HG02759 (cell line): ENCODE data around the gene VSTM2B.
A peak's percentile ranks its signal among the peaks of the same experiment; 100 is the strongest.

Experiments
- ATAC-seq: cut with Tn5 transposase; IDR thresholded peaks from one replicate; pipeline ENCODE4 v1.9.1; 2021; ENCODE audit warnings: mild to moderate bottlenecking, moderate library complexity; ENCODE audit not compliant: unreplicated experiment

Gene VSTM2B

GRCh38 chr19:29515233-29515619 is 10.6 kb upstream of the VSTM2B start:
- no peak for ATAC-seq

- ATAC-seq = no peak
Observed at GRCh38 chr19:29515706-29516357, 10.0 kb upstream of the VSTM2B start.

DNA sequence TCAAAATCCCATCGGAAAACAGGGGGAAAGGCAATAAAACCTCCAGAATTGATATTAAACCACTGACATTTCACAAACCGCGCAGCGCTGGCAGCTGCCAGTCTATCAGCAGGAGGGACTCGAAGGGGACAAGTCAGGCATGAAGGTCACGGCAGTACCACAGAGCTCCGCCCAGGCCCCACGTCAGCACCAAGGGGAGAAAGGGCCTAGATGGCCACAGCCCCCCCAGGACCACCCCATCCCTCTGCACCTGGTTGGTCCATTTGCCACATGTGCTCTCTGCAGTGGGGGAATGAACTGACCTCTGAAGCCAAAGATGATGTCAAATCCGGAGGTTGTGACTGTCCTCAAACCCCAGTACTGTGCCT is 9.5 kb upstream of the VSTM2B start:
- ATAC-seq = no peak

DNA sequence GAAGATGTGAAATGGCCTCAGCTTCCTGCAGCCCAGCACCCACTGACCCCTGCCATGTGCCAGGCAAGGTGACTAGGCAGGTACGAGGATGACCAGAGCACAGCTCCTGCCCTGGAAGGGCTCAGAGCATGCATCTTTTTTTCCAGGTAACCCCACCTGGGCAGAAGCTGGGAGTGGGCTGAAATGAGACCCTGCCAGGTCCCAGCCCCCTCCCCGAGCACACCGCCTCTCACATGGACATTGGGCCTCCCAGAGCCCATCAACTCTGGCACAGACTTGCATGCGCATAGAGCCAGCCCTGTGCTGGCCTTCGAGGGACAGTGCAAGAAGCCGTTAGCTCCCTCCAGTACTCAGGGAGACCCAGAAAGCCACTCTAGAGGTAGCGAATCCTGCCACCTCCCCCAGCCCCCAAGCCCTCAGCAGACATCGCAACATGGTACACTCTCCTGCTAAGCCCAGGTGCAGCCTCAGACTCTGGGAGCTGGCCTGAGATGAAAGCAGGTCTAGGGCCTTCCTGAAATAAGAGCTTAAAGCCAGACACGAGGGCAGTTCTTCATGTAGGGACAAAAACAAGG is 8.9 kb upstream of the VSTM2B start:
- ATAC-seq = no peak

DNA sequence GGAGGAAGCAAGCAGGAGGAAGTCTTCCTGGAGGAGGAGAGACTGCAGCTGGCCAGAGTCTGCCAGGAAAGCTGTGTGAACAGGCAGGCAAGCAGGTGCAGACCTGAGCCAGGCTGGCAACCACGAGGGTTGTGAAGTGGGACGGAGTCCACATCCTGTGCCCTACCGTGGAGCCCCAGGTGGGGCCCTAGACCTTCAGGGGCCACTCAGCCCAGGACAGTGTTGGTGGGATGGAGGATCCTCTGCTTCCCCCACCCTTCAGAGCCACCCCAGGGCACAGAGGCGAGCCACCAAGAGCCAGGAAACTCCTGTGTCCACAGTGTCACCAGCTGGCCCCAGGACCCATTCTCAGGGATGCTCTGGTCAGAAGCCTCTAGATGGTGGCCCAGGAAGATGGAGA is 8.4 kb upstream of the VSTM2B start:
- no peak for ATAC-seq

DNA sequence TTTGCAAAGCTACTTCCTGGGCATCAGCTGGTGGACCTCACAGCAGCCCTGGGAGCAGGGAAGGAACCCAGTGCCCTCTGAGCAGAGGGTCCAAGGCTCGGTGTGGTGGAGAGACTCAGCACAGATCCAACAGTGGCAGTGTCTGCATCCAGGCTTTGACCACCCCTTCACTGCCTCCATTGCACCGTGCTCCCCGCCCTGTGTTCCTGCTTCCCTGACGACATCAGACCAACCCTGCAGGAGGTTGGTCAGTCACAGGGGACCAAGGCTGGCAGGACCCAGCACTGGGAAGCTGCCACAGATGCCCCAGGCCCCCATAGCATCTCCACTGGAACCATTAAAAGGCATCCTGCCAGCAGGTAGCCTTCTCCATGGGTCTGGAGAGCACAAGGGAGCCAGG is 7.8 kb upstream of the VSTM2B start:
- no peak for ATAC-seq

DNA sequence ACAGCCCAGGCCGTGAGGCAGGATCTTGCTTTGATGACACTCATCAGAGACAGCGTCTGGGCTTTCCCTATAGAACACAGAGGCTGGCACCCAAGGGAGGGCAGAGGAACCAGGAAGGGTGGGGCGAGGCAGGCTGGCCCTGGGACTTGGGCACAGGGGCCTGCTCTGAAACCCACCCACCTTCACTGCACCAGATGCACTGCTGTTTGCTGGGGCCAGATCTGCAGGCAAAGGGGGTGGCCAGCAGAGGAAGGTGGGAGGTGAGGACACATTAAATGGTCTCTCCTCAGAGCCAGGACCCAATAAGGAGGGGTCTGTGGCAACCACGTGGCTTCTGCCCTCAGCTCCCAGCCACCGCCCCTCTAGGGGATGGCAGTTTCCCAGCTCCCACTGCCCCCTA is 6.6 kb upstream of the VSTM2B start:
- ATAC-seq = no peak

DNA sequence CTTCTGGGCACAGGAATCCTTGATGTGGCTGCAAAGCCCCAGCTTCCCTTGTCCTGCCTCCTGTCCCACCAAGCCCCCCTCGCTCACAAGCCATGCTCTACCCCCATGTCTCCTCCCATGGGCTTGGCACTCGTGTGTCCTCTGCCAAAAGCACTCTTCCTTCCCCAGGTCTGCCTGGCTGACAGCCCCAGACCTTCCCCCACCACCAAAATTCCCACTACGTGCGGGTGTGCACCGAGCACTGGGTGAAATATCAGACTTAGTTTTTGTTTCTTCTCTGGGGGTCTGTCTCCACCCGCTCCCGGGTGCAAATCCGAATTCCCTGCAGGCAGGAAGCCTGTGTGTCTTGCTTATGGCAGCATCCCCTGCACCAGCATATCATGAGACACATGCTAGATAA is 5.9 kb upstream of the VSTM2B start:
- no peak for ATAC-seq

DNA sequence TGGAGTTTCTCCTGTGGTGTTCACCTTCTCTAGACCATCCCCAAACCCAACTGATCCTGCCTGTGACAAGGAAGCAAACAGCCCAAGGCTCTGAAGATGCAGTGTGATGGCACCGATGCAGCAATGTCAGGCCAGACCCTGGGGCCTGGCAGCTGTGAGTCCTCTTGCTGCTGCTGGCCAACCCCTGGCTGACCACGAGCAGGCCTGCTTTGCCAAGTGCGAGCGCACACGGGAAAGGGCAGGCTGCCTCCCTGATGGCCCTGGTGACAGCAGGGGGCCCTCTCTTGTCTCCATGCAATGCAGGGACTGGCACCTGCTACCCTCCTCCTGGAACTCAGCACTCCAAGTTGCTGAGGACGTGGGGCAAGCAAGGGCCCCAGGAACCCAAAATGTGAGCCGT is 5.4 kb upstream of the VSTM2B start:
- ATAC-seq = no peak

DNA sequence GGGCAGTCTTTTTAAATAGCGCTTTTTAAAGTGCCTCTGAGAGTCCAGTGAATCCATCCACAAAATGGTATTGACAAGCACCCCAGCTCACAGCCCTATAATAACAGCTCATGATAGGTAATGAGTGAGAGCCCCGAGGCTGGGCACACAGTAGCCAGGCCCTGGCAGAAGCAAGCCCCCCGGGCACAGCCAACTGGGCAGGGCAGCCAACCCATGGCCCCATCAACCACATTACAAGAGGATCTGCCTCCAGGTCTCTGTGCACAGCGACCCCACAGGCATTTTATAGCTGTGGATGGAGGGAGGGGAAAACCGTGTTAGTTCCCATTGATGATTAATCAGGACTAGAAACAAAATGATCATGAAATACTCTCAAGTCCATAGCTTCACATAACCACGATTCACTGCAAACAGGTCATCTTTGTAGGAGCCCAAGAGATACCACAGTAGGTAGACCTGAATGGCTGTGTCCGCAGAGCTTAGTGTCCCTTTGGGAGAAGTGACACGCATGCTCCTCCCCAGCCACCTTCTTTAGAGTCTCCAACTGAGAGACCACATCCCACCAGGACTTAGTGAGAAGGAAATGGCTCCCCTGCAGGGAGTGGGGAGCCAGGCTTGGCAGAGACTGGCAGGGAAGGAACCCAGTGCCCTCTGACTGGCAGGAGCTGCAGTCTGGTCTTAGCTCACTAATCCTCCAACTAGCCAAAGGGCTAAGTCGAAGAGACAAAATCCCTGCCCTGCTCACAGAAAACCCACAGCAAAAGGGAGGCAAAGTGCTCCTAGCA is 4.3 kb upstream of the VSTM2B start:
- no peak for ATAC-seq

DNA sequence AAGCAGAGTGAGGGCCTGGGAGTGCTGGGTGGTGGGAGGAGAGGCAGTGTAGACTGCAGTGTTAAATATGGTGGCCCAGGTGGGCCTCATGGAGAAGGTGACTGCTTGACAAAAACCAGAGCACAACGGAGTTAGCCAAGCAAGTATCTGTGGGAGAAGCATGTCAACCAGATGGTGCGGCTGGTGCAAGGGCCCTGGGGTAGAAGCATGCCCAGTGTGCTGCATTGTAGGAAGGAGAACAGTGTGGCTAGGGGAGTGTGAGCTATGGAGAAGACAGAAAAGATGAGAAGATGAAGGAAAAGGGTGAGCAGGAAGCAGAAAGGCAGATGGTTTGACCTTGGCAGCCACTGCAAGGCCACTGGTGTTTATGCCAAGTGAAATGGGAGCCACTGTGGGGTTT is 2.2 kb upstream of the VSTM2B start:
- no peak for ATAC-seq

DNA sequence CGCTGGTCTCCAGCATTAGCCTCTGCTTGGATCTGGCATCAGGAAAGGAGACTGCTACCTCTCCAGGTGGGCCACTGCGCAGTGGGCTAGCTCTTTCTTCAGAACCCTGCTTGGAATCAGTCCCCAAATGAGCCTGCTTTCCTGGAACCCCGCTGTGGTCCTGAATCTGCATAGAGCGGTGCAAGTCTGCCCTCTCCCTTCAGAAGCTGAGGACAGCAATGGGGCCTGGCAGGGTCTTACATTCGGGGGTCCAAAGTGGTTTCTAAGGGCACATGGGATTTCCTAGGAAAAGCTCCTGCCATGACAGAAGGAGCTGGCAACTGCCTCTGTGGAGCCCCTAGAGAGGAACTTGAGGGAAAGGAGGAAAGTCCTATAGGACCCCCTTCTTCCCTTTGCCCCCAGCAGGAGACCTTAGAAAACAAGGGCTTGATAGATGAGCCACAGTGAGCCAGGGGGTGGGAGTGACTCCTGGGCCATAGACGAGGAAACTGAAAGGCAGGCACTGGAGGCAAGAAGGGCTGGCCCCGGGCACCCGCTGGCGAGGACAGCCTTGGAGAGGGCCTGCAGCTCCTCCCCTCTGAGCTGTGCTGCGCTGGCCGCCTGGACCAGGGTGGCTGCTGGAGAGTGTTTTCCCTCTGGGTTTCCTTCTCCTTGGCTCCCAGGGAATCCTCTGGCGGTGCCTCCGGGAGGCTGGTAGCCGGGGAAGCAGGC is 1.4 kb upstream of the VSTM2B start:
- ATAC-seq = no peak

GRCh38 chr19:29524912-29525831 is 622 bp upstream of the VSTM2B start:
- ATAC-seq = no peak

GRCh38 chr19:29526730-29527499 is 1.1 kb downstream of the VSTM2B start:
- no peak for ATAC-seq

DNA sequence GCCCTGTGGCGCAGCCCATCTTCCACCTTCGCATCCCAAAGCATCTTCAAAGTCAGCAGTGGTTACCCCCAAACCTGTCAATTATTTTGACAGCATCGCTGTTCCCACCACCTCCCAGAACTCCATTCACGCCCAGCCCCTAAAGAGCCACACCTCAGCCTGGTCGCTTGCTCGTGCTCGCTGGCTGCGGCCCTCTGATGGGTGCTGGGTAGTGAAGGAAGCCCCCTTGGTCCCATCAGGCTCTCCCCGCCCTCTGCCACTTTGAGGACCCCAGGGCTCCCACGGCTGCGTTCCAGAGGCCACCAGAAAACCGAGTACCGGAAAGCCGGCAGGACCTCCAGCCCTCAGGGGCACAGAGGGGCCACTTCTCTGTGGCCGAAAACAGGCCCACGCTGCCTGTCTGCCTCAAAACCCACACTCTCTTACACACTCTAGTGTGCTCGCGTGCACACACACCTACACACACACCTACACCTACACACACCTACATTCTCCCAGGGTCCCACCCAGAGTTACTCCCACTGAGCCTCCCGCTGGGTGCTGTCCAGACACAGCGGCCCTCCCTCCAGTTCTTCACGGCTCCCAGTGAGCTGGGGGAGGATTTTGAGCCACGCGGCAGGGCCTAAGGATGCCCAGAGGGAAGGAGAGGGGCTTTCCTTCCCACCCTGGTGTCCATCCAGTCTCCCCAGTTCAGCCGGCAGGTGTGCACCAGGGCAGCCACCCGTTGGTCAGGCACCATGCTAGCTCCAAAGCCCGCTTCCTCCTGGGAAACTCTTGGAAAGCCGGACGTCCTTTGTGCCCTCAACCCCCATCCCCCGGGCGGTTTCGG is 1.9 kb downstream of the VSTM2B start:
- ATAC-seq = no peak

- peak; percentile 86 for ATAC-seq
Observed at GRCh38 chr19:29528350-29528945, 2.7 kb downstream of the VSTM2B start.

- ATAC-seq = no peak
Observed at GRCh38 chr19:29528946-29529645, 3.3 kb downstream of the VSTM2B start.
